Endothelial cell of hepatic sinusoid (primary cell): ENCODE data around the gene PPP2R5A.
"Not testable (repeated sequence)": the region's sequence is repeated elsewhere in the genome, so short reads cannot be mapped to it uniquely, and the experiment has no call there.

Source experiments
- in situ Hi-C: cut with HindIII; loops from 2 replicates; pipeline ENCODE4 v1.10.0; 2017; ENCODE audit warnings: low sequenced_read_pairs

Gene PPP2R5A

DNA sequence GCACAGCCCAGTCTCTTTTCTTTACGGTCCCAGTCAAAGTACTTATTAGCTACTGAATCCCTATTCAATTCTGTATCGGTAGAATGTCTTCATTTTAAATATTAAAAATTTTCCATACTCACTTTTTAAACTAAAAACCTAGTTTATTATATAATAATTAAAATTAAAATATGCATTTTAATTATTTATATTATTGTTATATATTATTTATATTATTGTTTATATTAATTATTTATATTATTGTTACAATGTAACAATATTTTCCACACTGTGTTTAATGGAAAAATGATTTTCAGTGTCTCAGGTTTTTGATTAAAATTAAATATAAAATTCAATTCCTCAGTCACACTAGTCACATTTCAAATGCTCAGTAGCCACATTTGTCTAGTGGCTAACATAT is 18.2 kb upstream of the PPP2R5A start:
- in situ Hi-C loops = no loop called here

GRCh38 chr1:212267460-212267859 is 17.8 kb upstream of the PPP2R5A start:
- in situ Hi-C loops = no loop called here

- in situ Hi-C loops = no loop called here
Measured at GRCh38 chr1:212269306-212269705, 15.9 kb upstream of the PPP2R5A start.

DNA sequence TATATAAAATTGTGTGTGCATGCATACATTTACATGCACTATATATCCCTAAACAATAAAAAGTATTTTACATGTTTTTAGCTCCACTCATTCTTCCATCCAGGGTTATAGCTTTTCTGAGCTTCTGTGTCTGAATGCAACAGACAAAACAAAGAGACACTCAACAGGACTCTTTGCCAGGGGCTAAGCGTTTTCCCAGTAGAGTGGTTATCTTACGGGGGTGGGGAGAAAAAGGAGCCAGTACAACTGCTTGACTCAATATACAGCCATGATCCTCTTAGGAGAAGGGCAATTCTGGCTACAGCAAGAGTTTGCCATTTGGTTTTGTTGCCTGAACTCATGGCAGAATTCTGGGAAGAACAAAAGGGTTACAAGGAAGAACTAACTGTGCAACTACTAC is 14.6 kb upstream of the PPP2R5A start:
- in situ Hi-C loops = loop anchor here (5.0 kb wide), 1 partner anchor 83 kb away; no protein-coding TSS in a partner anchor

DNA sequence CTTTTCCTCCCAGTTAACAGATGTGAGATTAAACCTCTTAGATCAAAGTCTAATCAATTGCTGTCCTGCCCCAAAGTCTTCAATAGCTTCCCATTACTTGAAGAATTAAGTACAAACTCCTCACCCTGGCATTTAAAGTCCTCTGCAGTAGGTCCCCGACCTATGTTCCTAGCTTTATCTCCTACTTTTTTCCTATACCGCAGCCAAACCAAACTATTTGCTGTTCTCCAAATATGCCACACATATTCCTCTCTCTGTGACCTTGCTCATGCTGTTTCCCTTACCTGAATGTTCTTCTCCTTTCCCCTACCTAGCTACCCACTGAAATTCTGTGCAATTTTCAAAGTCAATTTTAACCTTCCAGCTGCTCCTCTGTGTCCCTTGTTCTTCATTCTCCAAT is 14.0 kb upstream of the PPP2R5A start:
- in situ Hi-C loops = loop anchor here (5.0 kb wide), 1 partner anchor 84 kb away; no protein-coding TSS in a partner anchor

DNA sequence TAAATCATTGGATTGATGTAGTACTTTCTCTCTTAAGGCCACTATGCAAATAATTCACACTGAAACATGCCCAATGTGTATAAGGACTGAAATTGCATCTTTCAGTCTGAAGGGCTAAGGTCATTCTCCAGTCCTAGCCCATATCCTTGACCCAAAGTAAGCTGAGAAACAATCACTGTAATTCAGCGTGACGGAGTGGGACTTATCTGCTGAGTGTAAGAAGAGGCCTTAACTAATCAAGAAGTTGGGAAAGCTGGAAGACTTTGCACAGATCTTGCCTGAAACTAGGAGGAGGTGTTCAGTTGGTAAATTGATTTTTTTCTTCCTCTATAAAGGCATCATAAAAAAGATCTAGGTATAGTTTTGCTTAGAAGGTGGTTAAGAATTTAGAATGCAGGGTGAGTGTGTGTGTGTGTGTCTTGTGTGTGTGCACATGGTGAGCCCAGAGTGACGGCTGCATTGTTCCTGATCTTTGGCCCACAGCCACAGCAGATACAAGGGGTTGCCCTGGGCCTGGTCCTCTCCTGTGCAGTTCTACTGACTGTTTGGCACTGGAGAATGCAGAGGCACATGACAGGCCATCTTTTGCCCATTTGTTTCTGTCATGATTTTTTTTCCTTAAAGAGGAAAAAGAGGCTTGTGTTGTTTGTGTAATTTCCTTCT is 13.3 kb upstream of the PPP2R5A start:
- in situ Hi-C loops = loop anchor here (5.0 kb wide), 1 partner anchor 85 kb away; no protein-coding TSS in a partner anchor

- in situ Hi-C loops = no loop called here
Measured at GRCh38 chr1:212281590-212281989, 3.6 kb upstream of the PPP2R5A start.

- in situ Hi-C loops = no loop called here
Measured at GRCh38 chr1:212283741-212284140, 1.5 kb upstream of the PPP2R5A start.

GRCh38 chr1:212284332-212284743 is 872 bp upstream of the PPP2R5A start:
- in situ Hi-C loops = no loop called here

- in situ Hi-C loops = no loop called here
Measured at GRCh38 chr1:212285685-212286555, 710 bp downstream of the PPP2R5A start.

- in situ Hi-C loops = no loop called here
Measured at GRCh38 chr1:212286556-212287131, 1.4 kb downstream of the PPP2R5A start.

- in situ Hi-C loops = no loop called here
Measured at GRCh38 chr1:212287261-212287895, 2.2 kb downstream of the PPP2R5A start.

GRCh38 chr1:212287995-212288394 is 2.8 kb downstream of the PPP2R5A start:
- in situ Hi-C loops = not testable (repeated sequence)

DNA sequence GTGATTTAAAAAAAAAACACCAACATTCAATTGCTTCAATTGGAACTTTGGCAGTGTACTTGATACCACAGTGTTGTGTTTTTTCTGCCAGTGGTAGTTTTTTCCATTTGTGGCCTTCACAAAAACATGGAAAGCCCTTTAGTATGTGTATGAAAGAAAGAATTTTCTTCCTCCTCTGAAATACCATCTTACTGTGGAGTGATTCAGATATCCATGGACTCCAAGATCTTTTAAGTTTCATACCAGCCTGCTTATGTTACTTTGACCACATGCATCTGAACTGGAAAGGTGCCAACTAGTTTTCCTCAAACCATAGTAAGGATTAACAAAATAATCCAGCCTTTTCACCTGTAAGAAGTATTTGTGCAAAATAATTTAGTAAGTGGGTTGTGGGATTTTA is 3.4 kb downstream of the PPP2R5A start:
- in situ Hi-C loops = no loop called here

DNA sequence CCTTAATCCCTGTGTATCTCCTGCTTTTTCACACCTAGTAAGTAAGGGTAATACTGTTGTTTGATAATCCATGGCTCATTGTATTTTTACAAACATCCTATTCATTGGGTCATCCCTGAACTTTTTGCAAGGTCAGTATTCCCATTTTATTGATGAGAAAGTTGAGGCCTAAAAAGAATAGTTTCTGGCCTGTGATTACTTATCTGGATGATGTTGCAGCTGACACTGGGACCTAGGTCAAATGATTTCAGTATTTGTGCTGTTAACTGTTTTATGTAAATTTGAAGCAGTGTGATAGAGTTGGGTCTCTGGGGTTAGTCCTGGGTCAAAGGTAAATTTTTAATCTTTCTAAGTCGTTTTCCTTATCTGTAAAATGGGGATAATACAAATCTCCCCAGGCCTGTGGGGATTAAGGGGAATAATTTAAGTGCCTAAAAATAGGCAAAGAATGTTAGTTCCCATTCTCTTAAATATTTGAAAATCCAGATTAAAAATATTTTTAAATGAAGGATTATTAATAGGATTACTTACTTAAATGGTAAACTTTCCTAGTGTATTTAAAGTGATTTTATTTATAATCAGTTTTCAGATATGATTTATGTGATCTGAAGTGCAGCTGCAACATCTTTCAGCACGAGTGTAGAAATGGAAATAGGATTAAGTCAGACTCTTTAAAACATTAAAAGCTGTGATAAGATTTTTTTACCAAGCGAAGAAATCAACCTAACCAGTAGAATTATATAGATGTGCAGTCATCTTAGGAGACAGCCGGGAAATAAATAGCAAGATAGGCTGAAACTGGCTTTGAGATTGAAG is 4.3 kb downstream of the PPP2R5A start:
- in situ Hi-C loops = no loop called here

- in situ Hi-C loops = no loop called here
Measured at GRCh38 chr1:212290608-212291007, 5.4 kb downstream of the PPP2R5A start.

- in situ Hi-C loops = no loop called here
Measured at GRCh38 chr1:212291505-212292134, 6.4 kb downstream of the PPP2R5A start.

GRCh38 chr1:212292250-212293105 is 7.3 kb downstream of the PPP2R5A start:
- in situ Hi-C loops = no loop called here

DNA sequence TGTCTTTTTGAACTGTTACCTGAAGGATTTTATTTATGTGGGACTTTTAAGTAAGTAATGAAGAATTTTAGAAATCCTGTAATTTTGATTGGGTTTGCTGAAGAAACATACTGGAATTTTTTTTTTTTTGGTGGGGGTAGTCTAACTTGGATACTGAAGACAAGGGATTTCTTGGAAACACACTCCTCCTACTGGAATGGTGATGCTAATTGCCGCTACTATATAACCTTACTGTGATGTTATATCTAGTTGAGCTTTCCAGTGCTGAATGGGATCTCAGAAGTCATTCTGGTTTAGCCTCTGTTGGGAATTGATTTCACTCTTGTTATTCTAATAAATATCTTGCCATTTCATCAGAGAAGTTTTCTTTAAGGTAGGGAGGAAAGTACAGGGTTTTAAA is 8.4 kb downstream of the PPP2R5A start:
- in situ Hi-C loops = no loop called here
